Hepatocyte (in vitro differentiated cells): ENCODE measurements around the gene TRIM14.

Source experiments
- EZH2 ChIP-seq: fragments of 200-600 bp; sonication (generic); IDR thresholded peaks from 2 replicates; pipeline ENCODE4 v1.6.1; 2016; ENCODE audit warnings: antibody characterized with exemption, mild to moderate bottlenecking, borderline replicate concordance
- TF ChIP-seq, protein P1 (sequence below): fragments of 200-600 bp; sonication (generic); IDR thresholded peaks from 2 replicates; pipeline ENCODE4 v1.5.1; 2016; ENCODE audit warnings: antibody characterized with exemption, mild to moderate bottlenecking; ENCODE audit not compliant: poor library complexity

DNA sequence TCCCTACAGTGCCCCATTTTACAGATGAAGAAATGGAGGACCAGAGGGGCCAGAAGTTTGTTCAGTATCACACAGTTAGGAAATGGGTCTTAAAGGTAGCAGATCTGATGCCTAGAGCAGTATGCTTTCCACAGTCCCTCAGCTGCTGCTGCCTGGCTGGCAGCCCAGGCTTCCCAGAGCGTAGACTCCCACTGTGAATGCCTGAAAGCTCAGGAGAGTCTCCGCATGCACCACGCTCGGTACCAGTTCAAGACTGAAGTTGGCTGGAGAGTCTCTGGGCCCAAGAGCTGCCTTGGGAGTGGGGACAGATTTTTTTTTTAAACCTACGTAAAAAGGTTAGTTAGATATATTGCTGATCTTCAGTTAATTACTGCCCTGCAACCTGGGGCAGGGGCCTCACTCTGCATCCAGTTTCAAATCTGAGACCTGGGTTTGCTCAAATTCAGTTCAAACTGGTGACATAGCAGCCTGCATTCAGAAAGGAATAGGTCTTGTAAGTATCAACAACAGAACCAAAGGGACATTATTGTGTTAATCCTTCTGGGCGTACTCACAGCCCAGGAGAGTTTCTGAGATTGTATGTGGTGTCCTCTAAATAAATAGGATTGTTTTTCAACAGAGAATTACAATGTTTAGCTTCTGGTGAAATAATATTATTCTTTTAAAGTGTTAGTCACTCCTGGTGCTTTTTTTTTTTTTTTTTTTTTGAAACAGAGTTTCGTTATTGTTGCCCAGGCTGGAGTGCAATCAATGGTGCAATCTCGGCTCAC lies 54.2 kb downstream of the TRIM14 start:
- TF ChIP-seq, protein P1, sequence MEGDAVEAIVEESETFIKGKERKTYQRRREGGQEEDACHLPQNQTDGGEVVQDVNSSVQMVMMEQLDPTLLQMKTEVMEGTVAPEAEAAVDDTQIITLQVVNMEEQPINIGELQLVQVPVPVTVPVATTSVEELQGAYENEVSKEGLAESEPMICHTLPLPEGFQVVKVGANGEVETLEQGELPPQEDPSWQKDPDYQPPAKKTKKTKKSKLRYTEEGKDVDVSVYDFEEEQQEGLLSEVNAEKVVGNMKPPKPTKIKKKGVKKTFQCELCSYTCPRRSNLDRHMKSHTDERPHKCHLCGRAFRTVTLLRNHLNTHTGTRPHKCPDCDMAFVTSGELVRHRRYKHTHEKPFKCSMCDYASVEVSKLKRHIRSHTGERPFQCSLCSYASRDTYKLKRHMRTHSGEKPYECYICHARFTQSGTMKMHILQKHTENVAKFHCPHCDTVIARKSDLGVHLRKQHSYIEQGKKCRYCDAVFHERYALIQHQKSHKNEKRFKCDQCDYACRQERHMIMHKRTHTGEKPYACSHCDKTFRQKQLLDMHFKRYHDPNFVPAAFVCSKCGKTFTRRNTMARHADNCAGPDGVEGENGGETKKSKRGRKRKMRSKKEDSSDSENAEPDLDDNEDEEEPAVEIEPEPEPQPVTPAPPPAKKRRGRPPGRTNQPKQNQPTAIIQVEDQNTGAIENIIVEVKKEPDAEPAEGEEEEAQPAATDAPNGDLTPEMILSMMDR: no peak
- TF ChIP-seq EZH2: no peak
